Fibroblast of peridontal ligament (primary cell): Measurements from ENCODE around the gene DCP2.
A peak's percentile ranks its signal among the peaks of the same experiment; 100 is the strongest.

ENCODE experiments used
- DNase-seq: peaks from one replicate; pipeline ENCODE4 v3.0.0-alpha.2; 2010; ENCODE audit errors: extremely low read depth

Gene DCP2

GRCh38 chr5:112967520-112968083 is 9.0 kb upstream of the DCP2 start:
- DNase-seq, result no peak

GRCh38 chr5:112968411-112969106 is 8.0 kb upstream of the DCP2 start:
- DNase-seq, result no peak

- DNase-seq, result no peak
Observed at GRCh38 chr5:112971276-112971675, 5.3 kb upstream of the DCP2 start.

- no peak for DNase-seq
Observed at GRCh38 chr5:112973036-112973435, 3.6 kb upstream of the DCP2 start.

GRCh38 chr5:112973904-112974303 is 2.7 kb upstream of the DCP2 start:
- no peak for DNase-seq

- no peak for DNase-seq
Observed at GRCh38 chr5:112974901-112975300, 1.7 kb upstream of the DCP2 start.

- DNase-seq, result no peak
Observed at GRCh38 chr5:112975721-112976431, 722 bp upstream of the DCP2 start.

GRCh38 chr5:112977440-112977861 is 853 bp downstream of the DCP2 start:
- peak; percentile 27 for DNase-seq

GRCh38 chr5:112978836-112979235 is 2.2 kb downstream of the DCP2 start:
- no peak for DNase-seq

- no peak for DNase-seq
Observed at GRCh38 chr5:112979723-112980122, 3.1 kb downstream of the DCP2 start.

- DNase-seq, result no peak
Observed at GRCh38 chr5:112983363-112983762, 6.8 kb downstream of the DCP2 start.

- no peak for DNase-seq
Observed at GRCh38 chr5:112986224-112986623, 9.6 kb downstream of the DCP2 start.

GRCh38 chr5:112995764-112996618 is 19.4 kb downstream of the DCP2 start:
- peak; percentile 86 for DNase-seq

GRCh38 chr5:112996830-112997374 is 20.3 kb downstream of the DCP2 start:
- peak; percentile 52 for DNase-seq

- no peak for DNase-seq
Observed at GRCh38 chr5:112998296-112998695, 21.7 kb downstream of the DCP2 start.

GRCh38 chr5:113000466-113000865 is 23.9 kb downstream of the DCP2 start:
- DNase-seq, result peak; percentile 29

- DNase-seq, result no peak
Observed at GRCh38 chr5:113002423-113002822, 25.8 kb downstream of the DCP2 start.

GRCh38 chr5:113003763-113004162 is 27.2 kb downstream of the DCP2 start:
- DNase-seq, result no peak

GRCh38 chr5:113005454-113005853 is 28.9 kb downstream of the DCP2 start:
- peak; percentile 43 for DNase-seq

- no peak for DNase-seq
Observed at GRCh38 chr5:113017881-113018635, 41.5 kb downstream of the DCP2 start.
